B cell (primary cell): Measurements from ENCODE around the gene ISG20L2.

ENCODE experiments used
- EZH2 ChIP-seq: IDR thresholded peaks from 2 replicates; pipeline ENCODE4 v1.6.1; 2012; ENCODE audit warnings: borderline replicate concordance, low read depth, mild to moderate bottlenecking, moderate library complexity, low read length; ENCODE audit not compliant: insufficient read depth, poor library complexity, severe bottlenecking
- TF ChIP-seq, protein P1 (sequence below): fragments of 200-600 bp; IDR thresholded peaks from one replicate; pipeline ENCODE4 v1.8.0; 2022; ENCODE audit warnings: antibody characterized with exemption, mild to moderate bottlenecking

GRCh38 chr1:156684227-156684782, 44.3 kb downstream of the ISG20L2 start:
- no peak for TF ChIP-seq EZH2
- TF ChIP-seq, protein P1, sequence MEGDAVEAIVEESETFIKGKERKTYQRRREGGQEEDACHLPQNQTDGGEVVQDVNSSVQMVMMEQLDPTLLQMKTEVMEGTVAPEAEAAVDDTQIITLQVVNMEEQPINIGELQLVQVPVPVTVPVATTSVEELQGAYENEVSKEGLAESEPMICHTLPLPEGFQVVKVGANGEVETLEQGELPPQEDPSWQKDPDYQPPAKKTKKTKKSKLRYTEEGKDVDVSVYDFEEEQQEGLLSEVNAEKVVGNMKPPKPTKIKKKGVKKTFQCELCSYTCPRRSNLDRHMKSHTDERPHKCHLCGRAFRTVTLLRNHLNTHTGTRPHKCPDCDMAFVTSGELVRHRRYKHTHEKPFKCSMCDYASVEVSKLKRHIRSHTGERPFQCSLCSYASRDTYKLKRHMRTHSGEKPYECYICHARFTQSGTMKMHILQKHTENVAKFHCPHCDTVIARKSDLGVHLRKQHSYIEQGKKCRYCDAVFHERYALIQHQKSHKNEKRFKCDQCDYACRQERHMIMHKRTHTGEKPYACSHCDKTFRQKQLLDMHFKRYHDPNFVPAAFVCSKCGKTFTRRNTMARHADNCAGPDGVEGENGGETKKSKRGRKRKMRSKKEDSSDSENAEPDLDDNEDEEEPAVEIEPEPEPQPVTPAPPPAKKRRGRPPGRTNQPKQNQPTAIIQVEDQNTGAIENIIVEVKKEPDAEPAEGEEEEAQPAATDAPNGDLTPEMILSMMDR = no peak
